SK-N-SH (cell line): ENCODE results near the gene TOR4A. TPM values are rescaled to one million over a fixed set of nuclear protein-coding genes. Genes with fewer than 3 reads are reported as not detected.

Experiments used
- CTCF ChIA-PET: fragments of 300-600, 350-600 bp; formaldehyde crosslinking; extraction: SDS; loops from one replicate; lab custom pipeline; 2021; lab: Yijun Ruan, JAX
- POLR2A ChIA-PET: fragments of 350-600 bp; sonication (Branson Sonifier 250); formaldehyde crosslinking; extraction: SDS; loops from one replicate; lab custom pipeline; 2020; ENCODE audit warnings: antibody characterized with exemption, inconsistent platforms; lab: Yijun Ruan, JAX
- DNase-seq: peaks from one replicate; pipeline ENCODE4 v3.0.0; 2012
- H2AFZ ChIP-seq: fragments of 200-600 bp; sonication (generic); 2 replicates; pipeline ENCODE4 v1.8.1; 2016; ENCODE audit warnings: antibody characterized with exemption, mild to moderate bottlenecking, low read depth
- H3F3A ChIP-seq: fragments of 200-600 bp; sonication (generic); replicated peaks from 2 replicates; pipeline ENCODE3; 2016; ENCODE audit warnings: antibody characterized with exemption, mild to moderate bottlenecking; ENCODE audit not compliant: insufficient read depth
- H3K27ac ChIP-seq, 2 experiments: fragments of 200-500 bp in 1 of 2; fragments of 200-600 bp in 1 of 2; sonication (Bioruptor generic) in 1 of 2; sonication (generic), shearing (Covaris generic) in 1 of 2; 2 replicates each; pipeline versions ENCODE4 v1.5.1 to v1.6.1; 2014 to 2016; ENCODE audit warnings: low read depth in 2 of 2, inconsistent platforms in 1 of 2, low read length in 1 of 2, mild to moderate bottlenecking in 1 of 2, mixed read lengths in 1 of 2
- H3K27me3 ChIP-seq: fragments of 200-600 bp; sonication (generic), shearing (Covaris generic); 2 replicates; pipeline ENCODE4 v1.6.1; 2016; ENCODE audit warnings: mixed run types; ENCODE audit not compliant: insufficient read depth
- H3K36me3 ChIP-seq, 2 experiments: fragments of 200-500 bp in 1 of 2; fragments of 200-600 bp in 1 of 2; sonication (Bioruptor generic) in 1 of 2; sonication (generic) in 1 of 2; replicated peaks in 1 of 2; 2 replicates each; pipeline versions ENCODE3 to v1.5.1; 2014 to 2016; ENCODE audit warnings: low read length in 1 of 2, mild to moderate bottlenecking in 1 of 2; ENCODE audit not compliant: insufficient read depth in 2 of 2, control insufficient read depth in 1 of 2
- H3K4me1 ChIP-seq, 2 experiments: fragments of 200-500 bp in 1 of 2; fragments of 200-600 bp in 1 of 2; sonication (Bioruptor generic) in 1 of 2; sonication (generic), shearing (Covaris generic) in 1 of 2; 2 replicates each; pipeline versions ENCODE4 v1.5.1 to v1.6.1; 2014 to 2016; ENCODE audit warnings: low read depth in 1 of 2, low read length in 1 of 2, mixed run types in 1 of 2; ENCODE audit not compliant: insufficient read depth in 2 of 2, control insufficient read depth in 1 of 2
- H3K4me2 ChIP-seq: fragments of 200-600 bp; sonication (generic), shearing (Covaris generic); 2 replicates; pipeline ENCODE4 v1.6.1; 2017; ENCODE audit warnings: mixed run types
- H3K4me3 ChIP-seq, 2 experiments: fragments of 200-500 bp in 1 of 2; fragments of 200-600 bp in 1 of 2; sonication (Bioruptor generic) in 1 of 2; sonication (generic), shearing (Covaris generic) in 1 of 2; 2 replicates each; pipeline versions ENCODE4 v1.5.1 to v1.8.1; 2014 to 2016; ENCODE audit warnings: low read depth in 2 of 2, inconsistent platforms in 1 of 2, low read length in 1 of 2, mild to moderate bottlenecking in 1 of 2, mixed read lengths in 1 of 2, moderate library complexity in 1 of 2
- H3K79me2 ChIP-seq: fragments of 200-600 bp; sonication (generic); 2 replicates; pipeline ENCODE4 v1.8.1; 2017; ENCODE audit warnings: mild to moderate bottlenecking; ENCODE audit not compliant: insufficient read depth
- H3K9ac ChIP-seq: fragments of 200-600 bp; sonication (generic); 2 replicates; pipeline ENCODE4 v1.6.1; 2017; ENCODE audit warnings: mixed run types
- H3K9me2 ChIP-seq: fragments of 200-600 bp; sonication (generic); 2 replicates; pipeline ENCODE4 v1.6.1; 2017; ENCODE audit warnings: mixed run types
- H3K9me3 ChIP-seq: fragments of 200-600 bp; sonication (generic); 2 replicates; pipeline ENCODE4 v1.6.1; 2017; ENCODE audit warnings: mixed run types, mild to moderate bottlenecking, moderate library complexity
- H4K20me1 ChIP-seq: fragments of 200-600 bp; sonication (generic); 2 replicates; pipeline ENCODE4 v1.6.1; 2017; ENCODE audit warnings: mild to moderate bottlenecking, mixed run types; ENCODE audit not compliant: insufficient read depth
- CHD2 ChIP-seq: fragments of 150-350 bp; IDR thresholded peaks from 2 replicates; pipeline ENCODE4 v1.6.1; 2018; ENCODE audit warnings: low read length; ENCODE audit not compliant: partially characterized antibody
- ELF1 ChIP-seq: IDR thresholded peaks from 2 replicates; pipeline ENCODE4 v1.4.0; 2012
- EP300 ChIP-seq, 2 experiments: IDR thresholded peaks; 2 replicates each; pipeline versions ENCODE4 v1.4.0 to v1.6.1; 2012; ENCODE audit warnings: borderline replicate concordance in 1 of 2, low read depth in 1 of 2, low read length in 1 of 2
- EZH2phosphoT487 ChIP-seq: fragments of 200-600 bp; sonication (generic); IDR thresholded peaks from 2 replicates; pipeline ENCODE4 v1.6.1; 2017; ENCODE audit warnings: low read depth, mixed run types, mild to moderate bottlenecking, antibody characterized with exemption, moderate library complexity, borderline replicate concordance
- FOSL2 ChIP-seq: IDR thresholded peaks from 2 replicates; pipeline ENCODE4 v1.4.0; 2012; ENCODE audit warnings: low read depth, mild to moderate bottlenecking, moderate library complexity, borderline replicate concordance
- JUND ChIP-seq: IDR thresholded peaks from 2 replicates; pipeline ENCODE4 v1.4.0; 2012
- MEF2A ChIP-seq: IDR thresholded peaks from 2 replicates; pipeline ENCODE4 v1.4.0; 2012; ENCODE audit warnings: low read depth, borderline replicate concordance
- MXI1 ChIP-seq: IDR thresholded peaks from 2 replicates; pipeline ENCODE4 v1.6.1; 2012; ENCODE audit warnings: mild to moderate bottlenecking, low read depth, low read length, improper control_type of control experiment
- POLR2AphosphoS5 ChIP-seq: IDR thresholded peaks from 2 replicates; pipeline ENCODE4 v1.6.1; 2012; ENCODE audit warnings: low read depth, low read length
- RAD21 ChIP-seq: IDR thresholded peaks from 2 replicates; pipeline ENCODE4 v1.6.1; 2012; ENCODE audit warnings: mild to moderate bottlenecking, low read length
- RFX5 ChIP-seq: IDR thresholded peaks from 2 replicates; pipeline ENCODE4 v1.6.1; 2012; ENCODE audit warnings: mild to moderate bottlenecking, improper control_type of control experiment, low read length
- RXRA ChIP-seq: IDR thresholded peaks from 2 replicates; pipeline ENCODE4 v1.4.0; 2012; ENCODE audit warnings: low read depth, mild to moderate bottlenecking, borderline replicate concordance
- SIN3A ChIP-seq: IDR thresholded peaks from 2 replicates; pipeline ENCODE4 v1.6.1; 2012; ENCODE audit warnings: low read depth, mild to moderate bottlenecking, low read length, moderate library complexity, borderline replicate concordance
- YY1 ChIP-seq: IDR thresholded peaks from 2 replicates; pipeline ENCODE4 v1.4.0; 2012; ENCODE audit warnings: low read depth, mild to moderate bottlenecking
- WGBS: methylation state at CpG from one replicate; pipeline ENCODE4 v1.1.6; 2017; ENCODE audit warnings: low lambda C conversion rate; 5-methylcytosine and 5-hydroxymethylcytosine counted together
- polyA plus RNA-seq, 3 experiments: library from polyadenylated mRNA; depleted of rRNA; stranded (reverse); fragments of >200 nt; gene quantifications; 2 replicates each; pipeline ENCODE4 v1.2.3, GENCODE V29; 2012
- TF ChIP-seq, protein P1 (sequence below): fragments of 150-350 bp; IDR thresholded peaks from 2 replicates; pipeline ENCODE4 v1.6.1; 2017; ENCODE audit warnings: antibody characterized with exemption, low read length, low read depth, borderline replicate concordance
- TF ChIP-seq, protein P2 (sequence below): IDR thresholded peaks from 2 replicates; pipeline ENCODE4; 2012
- TF ChIP-seq, protein P3 (sequence below): IDR thresholded peaks from 2 replicates; pipeline ENCODE4 v1.6.1; 2012; ENCODE audit warnings: mild to moderate bottlenecking, low read depth, low read length, moderate library complexity
- TF ChIP-seq, protein P4 (sequence below): fragments of 150-350 bp; IDR thresholded peaks from 2 replicates; pipeline ENCODE4 v1.6.1; 2016; ENCODE audit warnings: mild to moderate bottlenecking, low read depth, low read length

TOR4A gene
- polyA plus RNA-seq, 1 of the 3 experiments (the other 2 are of a cell fraction) = 0.81 TPM

DNA sequence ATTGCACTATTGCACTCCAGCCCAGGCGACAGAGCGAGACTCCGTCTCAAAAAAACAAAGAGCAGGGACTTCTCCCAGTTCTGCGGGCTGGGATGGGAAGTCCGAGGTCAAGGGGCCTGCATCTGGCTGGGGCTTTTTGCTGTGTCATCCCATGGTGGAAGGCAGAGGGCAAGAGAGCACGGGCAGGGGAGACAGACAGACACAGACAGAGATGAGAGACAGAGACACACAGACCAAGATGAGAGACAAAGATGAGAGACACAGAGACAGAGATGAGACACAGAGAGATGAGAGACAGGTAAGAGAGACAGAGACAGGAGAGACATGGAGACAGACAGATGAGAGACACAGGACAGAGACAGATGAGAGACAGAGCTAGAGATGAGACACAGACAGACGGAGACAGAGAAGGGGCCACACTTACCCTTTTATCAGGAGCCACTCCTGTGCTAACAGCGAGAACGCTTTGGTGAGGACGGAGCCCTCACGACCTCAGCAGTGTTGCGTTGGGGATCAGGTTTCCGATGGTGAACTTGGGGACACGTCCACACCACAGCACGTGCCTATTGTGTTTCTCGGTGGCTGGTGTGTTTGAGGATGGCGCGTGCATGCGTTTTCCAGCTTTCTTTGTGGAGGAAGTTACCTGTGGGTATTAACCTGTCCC lies 8.9 kb upstream of the TOR4A start:
- Histone ChIP-seq H3K27me3 (no peaks in the 10 kb centered on the region), H3K9me2 (no peaks in the 10 kb centered on the region), H3K36me3 (peaks cover 19 to 50% of the 10 kb centered on the region in 2 experiments), H3K9ac (no peak overlapping the region), H3K4me3 (no peak overlapping the region), H3K4me2 (no peak overlapping the region), H4K20me1 (0 out of 2 replicates have a peak, but pooled peaks cover 3% of the 10 kb centered on the region), H3K4me1 (no peaks in the 10 kb centered on the region; a peak in 1 of 4 replicates), H3K79me2 (no peaks in the 10 kb centered on the region), H2AFZ (no peak overlapping the region), H3K27ac (no peak overlapping the region), H3F3A (peaks cover 3% of the 10 kb centered on the region), H3K9me3 (no peaks in the 10 kb centered on the region)
- ChIA-PET CTCF (interaction anchor here (0.6 to 1.7 kb wide), 3 partner anchors 11 to 130 kb away, joined by 3 to 6 read pairs (median 6); no protein-coding TSS in a partner anchor), POLR2A (no interaction called here)
- DNase-seq = no peak
- WGBS = 90% methylated on average over 19 of the region's 19 CpGs
- TF ChIP-seq FOSL2 (no peak), EZH2phosphoT487 (no peak), POLR2AphosphoS5 (no peak), EP300 (IDR thresholded peaks at IDR 0.05; ENCODE audit: borderline replicate concordance in 1 of 2, low read depth in 1 of 2, low read length in 1 of 2) (no peak), ELF1 (no peak), MEF2A (no peak), CHD2 (no peak), SIN3A (no peak), YY1 (no peak), RAD21 (no peak), RFX5 (no peak)
- TF ChIP-seq, protein P1, sequence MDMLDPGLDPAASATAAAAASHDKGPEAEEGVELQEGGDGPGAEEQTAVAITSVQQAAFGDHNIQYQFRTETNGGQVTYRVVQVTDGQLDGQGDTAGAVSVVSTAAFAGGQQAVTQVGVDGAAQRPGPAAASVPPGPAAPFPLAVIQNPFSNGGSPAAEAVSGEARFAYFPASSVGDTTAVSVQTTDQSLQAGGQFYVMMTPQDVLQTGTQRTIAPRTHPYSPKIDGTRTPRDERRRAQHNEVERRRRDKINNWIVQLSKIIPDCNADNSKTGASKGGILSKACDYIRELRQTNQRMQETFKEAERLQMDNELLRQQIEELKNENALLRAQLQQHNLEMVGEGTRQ = no peak
- TF ChIP-seq, protein P2, sequence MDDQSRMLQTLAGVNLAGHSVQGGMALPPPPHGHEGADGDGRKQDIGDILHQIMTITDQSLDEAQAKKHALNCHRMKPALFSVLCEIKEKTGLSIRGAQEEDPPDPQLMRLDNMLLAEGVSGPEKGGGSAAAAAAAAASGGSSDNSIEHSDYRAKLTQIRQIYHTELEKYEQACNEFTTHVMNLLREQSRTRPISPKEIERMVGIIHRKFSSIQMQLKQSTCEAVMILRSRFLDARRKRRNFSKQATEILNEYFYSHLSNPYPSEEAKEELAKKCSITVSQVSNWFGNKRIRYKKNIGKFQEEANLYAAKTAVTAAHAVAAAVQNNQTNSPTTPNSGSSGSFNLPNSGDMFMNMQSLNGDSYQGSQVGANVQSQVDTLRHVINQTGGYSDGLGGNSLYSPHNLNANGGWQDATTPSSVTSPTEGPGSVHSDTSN = no peak

DNA sequence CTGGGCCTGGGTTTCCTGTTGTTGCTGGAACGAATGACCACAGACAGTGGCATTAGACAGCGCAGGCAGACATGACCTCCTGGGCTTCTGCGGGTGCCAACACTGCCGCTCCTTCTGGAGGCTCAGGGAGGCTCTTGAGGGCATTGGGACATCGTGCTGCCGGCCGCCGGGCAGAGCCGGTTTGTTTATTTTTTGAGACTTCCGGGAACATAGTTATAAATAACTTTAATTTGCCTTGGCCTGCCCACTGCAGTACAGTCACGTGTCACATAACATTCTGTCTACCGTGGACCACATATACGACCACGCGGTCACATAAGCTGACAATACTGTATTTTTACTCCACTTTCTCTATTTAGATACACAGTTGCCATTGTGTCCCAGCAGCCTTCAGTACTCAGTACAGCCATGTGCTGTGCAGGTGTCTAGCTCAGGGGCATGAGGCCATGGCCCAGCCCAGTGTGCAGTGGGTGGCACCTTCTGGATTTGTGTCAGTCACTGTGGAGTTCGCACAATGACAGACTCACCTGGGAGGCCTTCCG lies 8.2 kb upstream of the TOR4A start:
- peaks cover 19 to 51% of the 10 kb centered on the region in 2 experiments for H3K36me3 ChIP-seq
- H3K4me3 ChIP-seq = no peak overlapping the region
- H3K4me1 ChIP-seq = no peaks in the 10 kb centered on the region; a peak in 1 of 4 replicates
- ChIA-PET POLR2A (no interaction called here), CTCF (interaction anchor here (0.9 to 1.7 kb wide), 2 partner anchors 18 to 26 kb away, joined by 3 to 6 read pairs; no protein-coding TSS in a partner anchor)
- DNase-seq = no peak
- WGBS = 88% methylated on average over 9 of the region's 17 CpGs
- H4K20me1 ChIP-seq = 0 out of 2 replicates have a peak, but pooled peaks cover 3% of the 10 kb centered on the region
- no peak overlapping the region for H2AFZ ChIP-seq
- H3K27ac ChIP-seq = no peak overlapping the region
- H3K9me2 ChIP-seq = no peaks in the 10 kb centered on the region
- H3F3A ChIP-seq = peaks cover 3% of the 10 kb centered on the region
- H3K9ac ChIP-seq = no peak overlapping the region
- H3K4me2 ChIP-seq = no peak overlapping the region
- no peaks in the 10 kb centered on the region for H3K9me3 ChIP-seq
- no peaks in the 10 kb centered on the region for H3K27me3 ChIP-seq
- H3K79me2 ChIP-seq = no peaks in the 10 kb centered on the region
- TF ChIP-seq, protein P3, sequence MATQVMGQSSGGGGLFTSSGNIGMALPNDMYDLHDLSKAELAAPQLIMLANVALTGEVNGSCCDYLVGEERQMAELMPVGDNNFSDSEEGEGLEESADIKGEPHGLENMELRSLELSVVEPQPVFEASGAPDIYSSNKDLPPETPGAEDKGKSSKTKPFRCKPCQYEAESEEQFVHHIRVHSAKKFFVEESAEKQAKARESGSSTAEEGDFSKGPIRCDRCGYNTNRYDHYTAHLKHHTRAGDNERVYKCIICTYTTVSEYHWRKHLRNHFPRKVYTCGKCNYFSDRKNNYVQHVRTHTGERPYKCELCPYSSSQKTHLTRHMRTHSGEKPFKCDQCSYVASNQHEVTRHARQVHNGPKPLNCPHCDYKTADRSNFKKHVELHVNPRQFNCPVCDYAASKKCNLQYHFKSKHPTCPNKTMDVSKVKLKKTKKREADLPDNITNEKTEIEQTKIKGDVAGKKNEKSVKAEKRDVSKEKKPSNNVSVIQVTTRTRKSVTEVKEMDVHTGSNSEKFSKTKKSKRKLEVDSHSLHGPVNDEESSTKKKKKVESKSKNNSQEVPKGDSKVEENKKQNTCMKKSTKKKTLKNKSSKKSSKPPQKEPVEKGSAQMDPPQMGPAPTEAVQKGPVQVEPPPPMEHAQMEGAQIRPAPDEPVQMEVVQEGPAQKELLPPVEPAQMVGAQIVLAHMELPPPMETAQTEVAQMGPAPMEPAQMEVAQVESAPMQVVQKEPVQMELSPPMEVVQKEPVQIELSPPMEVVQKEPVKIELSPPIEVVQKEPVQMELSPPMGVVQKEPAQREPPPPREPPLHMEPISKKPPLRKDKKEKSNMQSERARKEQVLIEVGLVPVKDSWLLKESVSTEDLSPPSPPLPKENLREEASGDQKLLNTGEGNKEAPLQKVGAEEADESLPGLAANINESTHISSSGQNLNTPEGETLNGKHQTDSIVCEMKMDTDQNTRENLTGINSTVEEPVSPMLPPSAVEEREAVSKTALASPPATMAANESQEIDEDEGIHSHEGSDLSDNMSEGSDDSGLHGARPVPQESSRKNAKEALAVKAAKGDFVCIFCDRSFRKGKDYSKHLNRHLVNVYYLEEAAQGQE = no peak
- TF ChIP-seq MEF2A (no peak), MXI1 (no peak), JUND (no peak), FOSL2 (no peak), RAD21 (no peak), EP300 (IDR thresholded peaks at IDR 0.05; ENCODE audit: borderline replicate concordance in 1 of 2, low read depth in 1 of 2, low read length in 1 of 2) (no peak), RXRA (no peak)
- TF ChIP-seq, protein P4, sequence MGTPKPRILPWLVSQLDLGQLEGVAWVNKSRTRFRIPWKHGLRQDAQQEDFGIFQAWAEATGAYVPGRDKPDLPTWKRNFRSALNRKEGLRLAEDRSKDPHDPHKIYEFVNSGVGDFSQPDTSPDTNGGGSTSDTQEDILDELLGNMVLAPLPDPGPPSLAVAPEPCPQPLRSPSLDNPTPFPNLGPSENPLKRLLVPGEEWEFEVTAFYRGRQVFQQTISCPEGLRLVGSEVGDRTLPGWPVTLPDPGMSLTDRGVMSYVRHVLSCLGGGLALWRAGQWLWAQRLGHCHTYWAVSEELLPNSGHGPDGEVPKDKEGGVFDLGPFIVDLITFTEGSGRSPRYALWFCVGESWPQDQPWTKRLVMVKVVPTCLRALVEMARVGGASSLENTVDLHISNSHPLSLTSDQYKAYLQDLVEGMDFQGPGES = no peak
